AML-193 (cell line): ENCODE data around the gene HACL1.
A peak's percentile ranks its signal among the peaks of the same experiment; 100 is the strongest.

ENCODE experiments used
- DNase-seq, 2 experiments: peaks; one replicate each; lab custom pipeline; 2025; lab: John Stamatoyannopoulos, UW

HACL1 gene

GRCh38 chr3:15601399-15602145 lies at the start of gene HACL1, which contains the start of gene BTD:
HACL1 (minus strand) TSS chr3:15601569; CDS start chr3:15601463, 106 bp downstream.
BTD (plus strand) TSS chr3:15601745; CDS start chr3:15635440, 33,695 bp downstream.
- no peak for DNase-seq

- DNase-seq, result no peak
Observed at GRCh38 chr3:15649858-15650257, 48.5 kb upstream of the HACL1 start.

GRCh38 chr3:15649341-15649740 lies 48.0 kb upstream of the HACL1 start:
- DNase-seq, result no peak

- peak; percentile 70 for DNase-seq
Observed at GRCh38 chr3:15647611-15648167, 46.3 kb upstream of the HACL1 start.

- no peak for DNase-seq
Observed at GRCh38 chr3:15646851-15647511, 45.6 kb upstream of the HACL1 start.

- no peak for DNase-seq
Observed at GRCh38 chr3:15645740-15646501, 44.6 kb upstream of the HACL1 start.

- DNase-seq, result no peak
Observed at GRCh38 chr3:15645246-15645645, 43.9 kb upstream of the HACL1 start.

- DNase-seq, result no peak
Observed at GRCh38 chr3:15638891-15639262, 37.5 kb upstream of the HACL1 start.

GRCh38 chr3:15638193-15638890 lies 37.0 kb upstream of the HACL1 start:
- DNase-seq, result no peak

- DNase-seq, result no peak
Observed at GRCh38 chr3:15637131-15637951, 36.0 kb upstream of the HACL1 start.

- no peak for DNase-seq
Observed at GRCh38 chr3:15636028-15636709, 34.8 kb upstream of the HACL1 start.

- DNase-seq, result no peak
Observed at GRCh38 chr3:15635121-15635661, 33.8 kb upstream of the HACL1 start.

GRCh38 chr3:15634671-15635070 lies 33.3 kb upstream of the HACL1 start:
- DNase-seq, result no peak

GRCh38 chr3:15633766-15634598 lies 32.6 kb upstream of the HACL1 start:
- no peak for DNase-seq

GRCh38 chr3:15633159-15633558 lies 31.8 kb upstream of the HACL1 start:
- no peak for DNase-seq

GRCh38 chr3:15632212-15632580 lies 30.8 kb upstream of the HACL1 start:
- DNase-seq, result no peak

GRCh38 chr3:15631426-15632211 lies 30.2 kb upstream of the HACL1 start:
- no peak for DNase-seq

GRCh38 chr3:15630646-15631350 lies 29.4 kb upstream of the HACL1 start:
- DNase-seq, result no peak
